IMR-90 (cell line): ENCODE measurements around the gene ZFYVE26. TPM values are rescaled to one million over a fixed set of nuclear protein-coding genes. Genes with fewer than 3 reads are reported as not detected.

Source experiments
- ATAC-seq: fragments of 200-7000 bp; cut with Tn5 transposase; 2 replicates; pipeline ENCODE4 v1.9.1; 2020; ENCODE audit warnings: low read depth, mild to moderate bottlenecking, moderate library complexity
- BruUV-seq: library from RNA; stranded (reverse); fragments of 400-500 nt; replicated peaks from 2 replicates; lab custom pipeline; 2021; lab: Mats Ljungman, UMichigan
- CTCF ChIA-PET: fragments of 300-600 bp; formaldehyde crosslinking; extraction: SDS; loops from one replicate; lab custom pipeline; 2021; ENCODE audit warnings: antibody characterized with exemption; lab: Yijun Ruan, JAX
- POLR2A ChIA-PET: fragments of 300-600 bp; sonication (Branson Sonifier 250); formaldehyde crosslinking; loops from one replicate; lab custom pipeline; 2022; ENCODE audit warnings: antibody characterized with exemption; ENCODE audit not compliant: unreplicated experiment; lab: Charles Lee
- DNase-seq: peaks from one replicate; pipeline ENCODE4 v3.0.0; 2013
- H2AFZ ChIP-seq: replicated peaks from 2 replicates; pipeline ENCODE3; 2013; ENCODE audit warnings: low read length, mild to moderate bottlenecking; ENCODE audit not compliant: poor library complexity
- H2AK5ac ChIP-seq: 2 replicates; pipeline ENCODE4 v1.6.1; 2013; ENCODE audit warnings: low read depth, low read length, inconsistent platforms
- H2AK9ac ChIP-seq: replicated peaks from 2 replicates; pipeline ENCODE3; 2013; ENCODE audit warnings: mild to moderate bottlenecking, low read depth, low read length, moderate library complexity; ENCODE audit not compliant: poor library complexity
- H2BK120ac ChIP-seq: 2 replicates; pipeline ENCODE4 v1.6.1; 2013; ENCODE audit warnings: low read depth, low read length, inconsistent platforms
- H2BK15ac ChIP-seq: 3 replicates; pipeline ENCODE4 v1.6.1; 2013; ENCODE audit warnings: low read depth, low read length, inconsistent platforms
- H2BK20ac ChIP-seq: 2 replicates; pipeline ENCODE4 v1.6.1; 2013; ENCODE audit warnings: low read depth, mild to moderate bottlenecking, inconsistent platforms, low read length, moderate library complexity
- H2BK5ac ChIP-seq: 2 replicates; pipeline ENCODE4 v1.6.1; 2013; ENCODE audit warnings: mild to moderate bottlenecking, low read depth, low read length, inconsistent platforms; ENCODE audit not compliant: poor library complexity, severe bottlenecking
- H3K14ac ChIP-seq: replicated peaks from 2 replicates; pipeline ENCODE4 v1.6.1; 2013; ENCODE audit warnings: low read depth, low read length, inconsistent platforms
- H3K18ac ChIP-seq: 2 replicates; pipeline ENCODE4 v1.6.1; 2013; ENCODE audit warnings: low read depth, low read length, control low read depth
- H3K23ac ChIP-seq: 2 replicates; pipeline ENCODE4 v1.6.1; 2013; ENCODE audit warnings: low read depth, low read length, inconsistent platforms
- H3K27ac ChIP-seq: 2 replicates; pipeline ENCODE4 v1.5.1; 2013; ENCODE audit warnings: mild to moderate bottlenecking, control low read depth, low read length; ENCODE audit not compliant: insufficient read depth
- H3K27me3 ChIP-seq: 2 replicates; pipeline ENCODE4 v1.6.1; 2013; ENCODE audit warnings: low read length; ENCODE audit not compliant: control insufficient read depth, insufficient read depth
- H3K36me3 ChIP-seq: 2 replicates; pipeline ENCODE4 v1.6.1; 2013; ENCODE audit warnings: low read length, mixed read lengths; ENCODE audit not compliant: control insufficient read depth, insufficient read depth
- H3K4ac ChIP-seq: 2 replicates; pipeline ENCODE4 v1.6.1; 2013; ENCODE audit warnings: low read depth, low read length, inconsistent platforms
- H3K4me1 ChIP-seq: 2 replicates; pipeline ENCODE4 v1.6.1; 2013; ENCODE audit warnings: low read length, mixed read lengths; ENCODE audit not compliant: control insufficient read depth, insufficient read depth
- H3K4me2 ChIP-seq: 2 replicates; pipeline ENCODE4 v1.6.1; 2013; ENCODE audit warnings: low read depth, mild to moderate bottlenecking, control low read depth, low read length, moderate library complexity
- H3K4me3 ChIP-seq: 2 replicates; pipeline ENCODE4 v1.5.1; 2013; ENCODE audit warnings: low read depth, mild to moderate bottlenecking, control low read depth, low read length, moderate library complexity; ENCODE audit not compliant: insufficient read depth
- H3K56ac ChIP-seq: 2 replicates; pipeline ENCODE4 v1.6.1; 2013; ENCODE audit warnings: low read length, inconsistent platforms; ENCODE audit not compliant: insufficient read depth; ENCODE audit errors: extremely low read depth
- H3K79me1 ChIP-seq, 2 experiments: 2 replicates each; pipeline ENCODE4 v1.6.1; 2013; ENCODE audit warnings: low read length in 2 of 2, inconsistent platforms in 1 of 2, low read depth in 1 of 2
- H3K9ac ChIP-seq: 2 replicates; pipeline ENCODE4 v1.6.1; 2013; ENCODE audit warnings: low read depth, low read length, control low read depth
- H3K9me1 ChIP-seq: 2 replicates; pipeline ENCODE4 v1.6.1; 2013; ENCODE audit warnings: low read length, inconsistent platforms; ENCODE audit not compliant: insufficient read depth
- H3K9me3 ChIP-seq: 2 replicates; pipeline ENCODE4 v1.6.1; 2013; ENCODE audit warnings: low read length; ENCODE audit not compliant: control insufficient read depth, insufficient read depth
- H4K20me1 ChIP-seq: 2 replicates; pipeline ENCODE4 v1.6.1; 2013; ENCODE audit warnings: low read length, inconsistent platforms; ENCODE audit not compliant: insufficient read depth
- H4K5ac ChIP-seq: 2 replicates; pipeline ENCODE4 v1.6.1; 2013; ENCODE audit warnings: mild to moderate bottlenecking, low read depth, low read length, control low read depth
- H4K8ac ChIP-seq, 2 experiments: 2 replicates each; pipeline ENCODE4 v1.6.1; 2013; ENCODE audit warnings: low read depth in 2 of 2, low read length in 2 of 2, control low read depth in 1 of 2, inconsistent platforms in 1 of 2
- H4K91ac ChIP-seq: 2 replicates; pipeline ENCODE4 v1.6.1; 2013; ENCODE audit warnings: low read depth, low read length, inconsistent platforms; ENCODE audit not compliant: insufficient read depth
- FOS ChIP-seq: fragments of 150-350 bp; IDR thresholded peaks from 2 replicates; pipeline ENCODE4 v1.6.1; 2016; ENCODE audit warnings: low read depth, low read length
- RAD21 ChIP-seq: IDR thresholded peaks from 2 replicates; pipeline ENCODE4 v1.6.1; 2012; ENCODE audit warnings: low read length, improper control_type of control experiment
- RFX5 ChIP-seq: IDR thresholded peaks from 2 replicates; pipeline ENCODE4 v1.8.0; 2012; ENCODE audit warnings: low read depth, mild to moderate bottlenecking, low read length, moderate library complexity
- dilution Hi-C: fragments of 300-500 bp; cut with HindIII; formaldehyde crosslinking; loops from one replicate; pipeline ENCODE4 v1.14.3; 2018; ENCODE audit warnings: low sequenced_read_pairs; ENCODE audit not compliant: unreplicated experiment
- in situ Hi-C: fragments of 300-500 bp; cut with MboI; formaldehyde crosslinking; loops from 3 replicates; pipeline ENCODE4 v1.14.3; 2019; ENCODE audit warnings: low sequenced_read_pairs, inconsistent platforms, mixed read lengths
- intact Hi-C: fragments of 100-400 bp; cut with micrococcal nuclease; formaldehyde crosslinking; loops from 2 replicates; pipeline ENCODE4 v1.10.0; 2022
- polyA plus RNA-seq, 3 experiments: library from polyadenylated mRNA; depleted of rRNA; stranded (reverse); fragments of >200 nt; gene quantifications; 2 replicates each; pipeline ENCODE4 v1.2.3, GENCODE V29; 2012; ENCODE audit warnings: low replicate concordance in 1 of 3
- total RNA-seq: library from RNA; depleted of rRNA; stranded (reverse); fragments of >200 nt; gene quantifications from 2 replicates; pipeline ENCODE4 v1.2.3, GENCODE V29; 2012

The ZFYVE26 gene
- total and polyA plus RNA-seq, 2 of the 4 experiments (the other 2 are of a cell fraction), result 6.0 to 11.1 TPM

DNA sequence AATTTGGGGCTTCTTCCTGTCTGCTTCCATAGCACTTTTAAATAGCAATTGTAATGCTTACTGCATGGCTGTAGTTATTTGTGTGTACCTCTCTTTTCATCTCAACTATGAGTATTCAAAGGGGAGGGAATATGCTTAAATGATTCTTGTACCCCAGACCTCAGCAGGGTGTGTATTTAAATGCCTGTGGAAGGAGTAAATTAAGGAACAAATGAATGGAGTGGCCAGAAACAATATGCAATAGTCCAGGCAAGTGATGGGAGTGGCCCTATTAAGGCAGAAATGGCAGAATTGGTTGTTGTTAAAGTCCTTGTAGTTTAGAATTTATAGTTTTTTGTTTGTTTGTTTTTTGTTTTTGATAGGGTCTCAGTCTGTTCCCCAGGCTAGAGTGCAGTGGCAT, 4.7 kb upstream of the ZFYVE26 start:
- Histone ChIP-seq H3K27ac (no peak overlapping the region), H4K20me1 (no peaks in the 10 kb centered on the region), H3K4me3 (no peak overlapping the region), H3K23ac (no peak overlapping the region), H2AFZ (no peak overlapping the region), H2AK9ac (no peak overlapping the region), H3K36me3 (no peaks in the 10 kb centered on the region), H4K91ac (no peak overlapping the region), H3K4ac (no peak overlapping the region), H3K79me1 (peaks cover 0 to 16% of the 10 kb centered on the region in 2 experiments), H3K14ac (no peak overlapping the region), H4K8ac (no peak overlapping the region), H2BK5ac (no peak overlapping the region), H3K4me1 (peaks cover 2% of the 10 kb centered on the region; the same call in 1 of the 2 replicates), H3K9me3 (no peaks in the 10 kb centered on the region), H2BK120ac (no peak overlapping the region), H3K56ac (no peak overlapping the region), H4K5ac (no peak overlapping the region), H3K27me3 (no peaks in the 10 kb centered on the region), H2AK5ac (no peak overlapping the region), H3K18ac (no peak overlapping the region), H3K9ac (no peak overlapping the region), H2BK15ac (no peak overlapping the region), H2BK20ac (no peak overlapping the region), H3K4me2 (no peak overlapping the region), H3K9me1 (peaks cover 3% of the 10 kb centered on the region; the same call in 1 of the 2 replicates)
- in situ Hi-C loops, result no loop called here
- BruUV-seq, result no TSS peak
- intact Hi-C loops, result no loop called here
- CTCF ChIA-PET, result interaction anchor here (0.7 kb wide), 1 partner anchor 16 kb away, joined by 4 read pairs; no protein-coding TSS in a partner anchor
- TF ChIP-seq RAD21 (no peak), FOS (no peak), RFX5 (no peak)
- ATAC-seq, result no peak
- DNase-seq, result no peak
- dilution Hi-C loops, result no loop called here
- POLR2A ChIA-PET, result no interaction called here
